Naive B cell (primary cell): ENCODE data around the gene BCAR3. TPM values are rescaled to one million over a fixed set of nuclear protein-coding genes. Genes with fewer than 3 reads are reported as not detected.

Experiments
- ATAC-seq, 2 donors: fragments of 150-1000 bp; cut with Tn5 transposase; 2 replicates each; pipeline ENCODE4 v1.10.0; 2021; ENCODE audit warnings: low read depth in 2 of 2, mild to moderate bottlenecking in 2 of 2, moderate library complexity in 2 of 2
- DNase-seq: peaks from one replicate; pipeline ENCODE4 v3.0.0; 2022
- H3K27ac Mint-ChIP-seq, 6 donors: one replicate each; pipeline ENCODE4 v1.8.0; 2020 to 2022; ENCODE audit warnings: mild to moderate bottlenecking in 6 of 6, mixed read lengths in 6 of 6, moderate library complexity in 5 of 6, inconsistent platforms in 2 of 6
- H3K27me3 Mint-ChIP-seq, 3 donors: one replicate each; pipeline ENCODE4 v1.8.0; 2021 to 2022; ENCODE audit warnings: mixed read lengths in 3 of 3, mild to moderate bottlenecking in 1 of 3
- H3K36me3 Mint-ChIP-seq, 2 donors: one replicate each; pipeline ENCODE4 v1.8.0; 2020 to 2022; ENCODE audit warnings: mixed read lengths in 2 of 2, inconsistent platforms in 1 of 2, mild to moderate bottlenecking in 1 of 2
- H3K4me1 Mint-ChIP-seq, 3 donors: one replicate each; pipeline ENCODE4 v1.8.0; 2020 to 2022; ENCODE audit warnings: mixed read lengths in 3 of 3, inconsistent platforms in 1 of 3, mild to moderate bottlenecking in 1 of 3, moderate library complexity in 1 of 3
- H3K4me3 Mint-ChIP-seq, 8 donors: one replicate each; pipeline ENCODE4 v1.8.0; 2020 to 2022; ENCODE audit warnings: mild to moderate bottlenecking in 8 of 8, mixed read lengths in 8 of 8, moderate library complexity in 8 of 8, inconsistent platforms in 2 of 8
- H3K9me3 Mint-ChIP-seq, 7 donors: one replicate each; pipeline ENCODE4 v1.8.0; 2020 to 2022; ENCODE audit warnings: mixed read lengths in 7 of 7, mild to moderate bottlenecking in 5 of 7, inconsistent platforms in 2 of 7, moderate library complexity in 1 of 7
- polyA plus RNA-seq, 6 donors: library from polyadenylated mRNA; unstranded; fragments of 300-500 nt; fragmentation: Illumina TruSeq; gene quantifications; one replicate each; pipeline ENCODE4 v1.2.3, GENCODE V29; 2021; ENCODE audit warnings: low read depth in 6 of 6

Gene BCAR3
- polyA plus RNA-seq, 6 donors from 2014 or later = 0.73 to 3.2 (median 1.7) TPM; not detected in 1

GRCh38 chr1:93616221-93616995 is 65.2 kb downstream of the BCAR3 start:
- peaks cover 3 to 37% (median 12%) of the 10 kb centered on the region in 3 donors for H3K4me1 Mint-ChIP-seq
- H3K27ac Mint-ChIP-seq = peak overlapping the region in 1 of 6 donors; percentile 39
- no peaks in the 10 kb centered on the region for H3K27me3 Mint-ChIP-seq
- no peak for DNase-seq
- peak overlapping the region in 1 of 8 donors; percentile 16 for H3K4me3 Mint-ChIP-seq
- H3K36me3 Mint-ChIP-seq = no peaks in the 10 kb centered on the region
- no peaks in the 10 kb centered on the region for H3K9me3 Mint-ChIP-seq
- no peak for ATAC-seq

- H3K4me3 Mint-ChIP-seq = peak overlapping the region in 1 of 8 donors; percentile 16
- no peaks in the 10 kb centered on the region for H3K27me3 Mint-ChIP-seq
- peak in 1 of 2 donors; percentile 38 for ATAC-seq
- peaks cover 3 to 35% (median 16%) of the 10 kb centered on the region in 3 donors for H3K4me1 Mint-ChIP-seq
- H3K27ac Mint-ChIP-seq = no peak overlapping the region
- no peak for DNase-seq
- H3K36me3 Mint-ChIP-seq = no peaks in the 10 kb centered on the region
- H3K9me3 Mint-ChIP-seq = no peaks in the 10 kb centered on the region
Observed at GRCh38 chr1:93615582-93616150, 66.0 kb downstream of the BCAR3 start.

GRCh38 chr1:93614986-93615581 is 66.6 kb downstream of the BCAR3 start:
- H3K9me3 Mint-ChIP-seq = no peaks in the 10 kb centered on the region
- peak overlapping the region in 2 of 6 donors; percentile 49 to 59 for H3K27ac Mint-ChIP-seq
- no peak for ATAC-seq
- no peaks in the 10 kb centered on the region for H3K27me3 Mint-ChIP-seq
- no peaks in the 10 kb centered on the region for H3K36me3 Mint-ChIP-seq
- DNase-seq = no peak
- peak overlapping the region in 1 of 8 donors; percentile 16 for H3K4me3 Mint-ChIP-seq
- H3K4me1 Mint-ChIP-seq = peaks cover 3 to 34% (median 16%) of the 10 kb centered on the region in 3 donors

GRCh38 chr1:93614541-93614940 is 67.1 kb downstream of the BCAR3 start:
- Mint-ChIP-seq H3K27ac (no peak overlapping the region), H3K4me3 (no peak overlapping the region), H3K36me3 (no peaks in the 10 kb centered on the region), H3K9me3 (no peaks in the 10 kb centered on the region), H3K4me1 (peaks cover 7 to 37% (median 15%) of the 10 kb centered on the region in 3 donors), H3K27me3 (no peaks in the 10 kb centered on the region)
- ATAC-seq (no peak), DNase-seq (no peak)

- Mint-ChIP-seq H3K27ac (no peak overlapping the region), H3K4me3 (no peak overlapping the region), H3K36me3 (no peaks in the 10 kb centered on the region), H3K4me1 (peaks cover 10 to 40% (median 10%) of the 10 kb centered on the region in 3 donors), H3K27me3 (no peaks in the 10 kb centered on the region), H3K9me3 (no peaks in the 10 kb centered on the region)
- no peak for DNase-seq
- no peak for ATAC-seq
Observed at GRCh38 chr1:93613898-93614297, 67.7 kb downstream of the BCAR3 start.

- Mint-ChIP-seq H3K4me1 (peaks cover 14 to 41% (median 20%) of the 10 kb centered on the region in 3 donors), H3K4me3 (no peak overlapping the region), H3K27ac (peak overlapping the region in 1 of 6 donors; percentile 39), H3K36me3 (no peaks in the 10 kb centered on the region), H3K9me3 (no peaks in the 10 kb centered on the region), H3K27me3 (no peaks in the 10 kb centered on the region)
- no peak for DNase-seq
- ATAC-seq = no peak
Observed at GRCh38 chr1:93612510-93612909, 69.1 kb downstream of the BCAR3 start.

- Mint-ChIP-seq H3K9me3 (no peaks in the 10 kb centered on the region), H3K36me3 (no peaks in the 10 kb centered on the region), H3K27ac (no peak overlapping the region), H3K27me3 (no peaks in the 10 kb centered on the region), H3K4me1 (peaks cover 15 to 39% (median 28%) of the 10 kb centered on the region in 3 donors), H3K4me3 (no peak overlapping the region)
- ATAC-seq (no peak), DNase-seq (no peak)
Observed at GRCh38 chr1:93611668-93612067, 70.0 kb downstream of the BCAR3 start.

GRCh38 chr1:93609536-93609935 is 72.1 kb downstream of the BCAR3 start:
- H3K4me1 Mint-ChIP-seq = peaks cover 18 to 33% (median 32%) of the 10 kb centered on the region in 3 donors
- no peak for ATAC-seq
- H3K36me3 Mint-ChIP-seq = peaks cover 0 to 7% of the 10 kb centered on the region in 2 donors
- DNase-seq = no peak
- peak overlapping the region in 1 of 8 donors; percentile 21 for H3K4me3 Mint-ChIP-seq
- no peaks in the 10 kb centered on the region for H3K9me3 Mint-ChIP-seq
- H3K27ac Mint-ChIP-seq = peak overlapping the region in 3 of 6 donors; percentile 29 to 76 (median 73)
- no peaks in the 10 kb centered on the region for H3K27me3 Mint-ChIP-seq

GRCh38 chr1:93608187-93609109 is 73.2 kb downstream of the BCAR3 start:
- H3K27me3 Mint-ChIP-seq = no peaks in the 10 kb centered on the region
- peak overlapping the region in 1 of 8 donors; percentile 21 for H3K4me3 Mint-ChIP-seq
- no peak for ATAC-seq
- DNase-seq = no peak
- H3K9me3 Mint-ChIP-seq = no peaks in the 10 kb centered on the region
- peaks cover 18 to 32% (median 32%) of the 10 kb centered on the region in 3 donors for H3K4me1 Mint-ChIP-seq
- H3K27ac Mint-ChIP-seq = no peak overlapping the region
- peaks cover 0 to 7% of the 10 kb centered on the region in 2 donors for H3K36me3 Mint-ChIP-seq

GRCh38 chr1:93607814-93608186 is 73.8 kb downstream of the BCAR3 start:
- Mint-ChIP-seq H3K9me3 (no peaks in the 10 kb centered on the region), H3K27ac (peak overlapping the region in 1 of 6 donors; percentile 2), H3K27me3 (no peaks in the 10 kb centered on the region), H3K4me1 (peaks cover 15 to 32% (median 29%) of the 10 kb centered on the region in 3 donors), H3K4me3 (peak overlapping the region in 1 of 8 donors; percentile 48), H3K36me3 (peaks cover 0 to 7% of the 10 kb centered on the region in 2 donors)
- DNase-seq = no peak
- peak in 1 of 2 donors; percentile 27 for ATAC-seq

- Mint-ChIP-seq H3K36me3 (peaks cover 0 to 7% of the 10 kb centered on the region in 2 donors), H3K27ac (peak overlapping the region in 1 of 6 donors; percentile 5), H3K9me3 (no peaks in the 10 kb centered on the region), H3K4me1 (peaks cover 15 to 23% (median 22%) of the 10 kb centered on the region in 3 donors), H3K27me3 (no peaks in the 10 kb centered on the region), H3K4me3 (no peak overlapping the region)
- DNase-seq (no peak), ATAC-seq (no peak)
Observed at GRCh38 chr1:93605812-93606512, 75.7 kb downstream of the BCAR3 start.

- Mint-ChIP-seq H3K9me3 (no peaks in the 10 kb centered on the region), H3K4me3 (no peak overlapping the region), H3K36me3 (peaks cover 0 to 7% of the 10 kb centered on the region in 2 donors), H3K27me3 (no peaks in the 10 kb centered on the region), H3K27ac (no peak overlapping the region), H3K4me1 (peaks cover 15 to 22% (median 20%) of the 10 kb centered on the region in 3 donors)
- DNase-seq (no peak), ATAC-seq (no peak)
Observed at GRCh38 chr1:93605026-93605568, 76.5 kb downstream of the BCAR3 start.
